K562 (cell line): ENCODE results near the gene NEDD4. TPM values are rescaled to one million over a fixed set of nuclear protein-coding genes. Genes with fewer than 3 reads are reported as not detected.

Source experiments
- ATAC-seq: fragments of 200-7000 bp; cut with Tn5 transposase; 3 replicates; pipeline ENCODE4 v1.9.1; 2020; ENCODE audit warnings: moderate library complexity
- BruUV-seq: library from RNA; stranded (reverse); fragments of 400-500 nt; replicated peaks from 2 replicates; lab custom pipeline; 2021; lab: Mats Ljungman, UMichigan
- CTCF ChIA-PET: fragments of 300-600 bp; formaldehyde crosslinking; extraction: SDS; loops from one replicate; lab custom pipeline; 2021; ENCODE audit warnings: low intra/inter-chr PET ratio; lab: Yijun Ruan, JAX
- POLR2A ChIA-PET: fragments of 300-600, 350-650 bp; sonication (Branson Sonifier 250); formaldehyde crosslinking; extraction: SDS; loops from one replicate; lab custom pipeline; 2021; ENCODE audit warnings: antibody characterized with exemption, inconsistent platforms; lab: Yijun Ruan, JAX
- DNase-seq, 4 experiments: peaks; one replicate each; pipeline versions ENCODE4 v3.0.0 to v3.0.0-alpha.2; 2011 to 2018; ENCODE audit warnings: low spot score in 3 of 4, mixed read lengths in 3 of 4; ENCODE audit errors: extremely low read depth in 1 of 4
- FAIRE-seq: peaks from 2 replicates; lab custom pipeline; 2011; peaks lifted over from hg19 to GRCh38; lab: Jason Lieb, UNC
- H2AFZ ChIP-seq: 2 replicates; pipeline ENCODE4 v1.6.0; 2011; ENCODE audit warnings: low read depth, low read length, control low read depth, inconsistent platforms
- H3K27ac ChIP-seq: fragments of 200-600 bp; 3 replicates; pipeline ENCODE4 v1.8.0; 2011; ENCODE audit warnings: low read depth, mild to moderate bottlenecking, control low read depth, inconsistent platforms, low read length, moderate library complexity, mixed read lengths; ENCODE audit errors: extremely low read depth
- H3K27me3 ChIP-seq, 2 experiments: fragments of 300-600 bp in 1 of 2; 2 replicates in 1 of 2; 3 replicates in 1 of 2; pipeline versions ENCODE4 v1.6.0 to v1.8.0; 2011; ENCODE audit warnings: inconsistent platforms in 2 of 2, low read length in 2 of 2, mild to moderate bottlenecking in 1 of 2, mixed read lengths in 1 of 2, moderate library complexity in 1 of 2; ENCODE audit not compliant: control insufficient read depth in 2 of 2, insufficient read depth in 2 of 2
- H3K36me3 ChIP-seq: fragments of 300-600 bp; 3 replicates; pipeline ENCODE4 v1.8.0; 2011; ENCODE audit warnings: mild to moderate bottlenecking, low read length, inconsistent platforms; ENCODE audit not compliant: control insufficient read depth, insufficient read depth
- H3K4me1 ChIP-seq, 2 experiments: fragments of 200-600 bp in 1 of 2; replicated peaks in 1 of 2; 2 replicates in 1 of 2; 3 replicates in 1 of 2; pipeline versions ENCODE4 v1.5.1 to v1.8.0; 2011; ENCODE audit warnings: inconsistent platforms in 2 of 2, low read length in 2 of 2, mild to moderate bottlenecking in 1 of 2, mixed read lengths in 1 of 2, moderate library complexity in 1 of 2; ENCODE audit not compliant: control insufficient read depth in 2 of 2, insufficient read depth in 2 of 2
- H3K4me2 ChIP-seq: 2 replicates; pipeline ENCODE4 v1.6.1; 2011; ENCODE audit warnings: low read length, control low read depth, inconsistent platforms, mixed read lengths; ENCODE audit not compliant: insufficient read depth
- H3K4me3 ChIP-seq: fragments of 200-600 bp; sonication (generic), shearing (Covaris generic); 2 replicates; pipeline ENCODE4 v1.5.1; 2016; ENCODE audit warnings: control low read depth, inconsistent platforms
- H3K79me2 ChIP-seq: fragments of 200-600 bp; 3 replicates; pipeline ENCODE4 v1.8.0; 2011; ENCODE audit warnings: low read length, inconsistent platforms; ENCODE audit not compliant: control insufficient read depth, insufficient read depth
- H3K9ac ChIP-seq, 2 experiments: 2 replicates each; pipeline versions ENCODE4 v1.6.0 to v1.6.1; 2011; ENCODE audit warnings: low read depth in 2 of 2, low read length in 2 of 2, control low read depth in 1 of 2, inconsistent platforms in 1 of 2, mild to moderate bottlenecking in 1 of 2, mixed read lengths in 1 of 2; ENCODE audit not compliant: insufficient read depth in 1 of 2
- H3K9me1 ChIP-seq: one replicate; pipeline ENCODE4 v1.6.0; 2011; ENCODE audit warnings: inconsistent platforms, mild to moderate bottlenecking, low read length, moderate library complexity; ENCODE audit not compliant: control insufficient read depth, insufficient read depth
- H3K9me3 ChIP-seq: replicated peaks from 2 replicates; pipeline ENCODE4 v1.5.1; 2011; ENCODE audit warnings: low read depth, low read length, inconsistent platforms; ENCODE audit not compliant: control insufficient read depth, insufficient read depth
- H4K20me1 ChIP-seq: replicated peaks from 2 replicates; pipeline ENCODE4 v1.6.1; 2011; ENCODE audit warnings: low read length, inconsistent platforms, mixed read lengths; ENCODE audit not compliant: control insufficient read depth, insufficient read depth
- E2F6 ChIP-seq, 2 experiments: IDR thresholded peaks; 2 replicates each; pipeline ENCODE4 v1.6.1; 2011; ENCODE audit warnings: borderline replicate concordance in 1 of 2, control low read depth in 1 of 2, low read depth in 1 of 2, low read length in 1 of 2, mild to moderate bottlenecking in 1 of 2, mixed read lengths in 1 of 2, moderate library complexity in 1 of 2; ENCODE audit not compliant: insufficient read depth in 1 of 2, insufficient read length in 1 of 2, poor library complexity in 1 of 2, severe bottlenecking in 1 of 2; ENCODE audit errors: extremely low read depth in 1 of 2
- KLF13 ChIP-seq: fragments of 450-650 bp; IDR thresholded peaks from 2 replicates; pipeline ENCODE4 v1.6.1; 2016; ENCODE audit warnings: missing genetic modification characterization, low read depth, mild to moderate bottlenecking, missing compliant biosample characterization, moderate library complexity, borderline replicate concordance
- MAFG ChIP-seq: fragments of 450-650 bp; conservative IDR thresholded peaks from 2 replicates; pipeline ENCODE4 v1.6.1; 2016; ENCODE audit warnings: missing genetic modification characterization, missing compliant biosample characterization
- NFATC3 ChIP-seq: fragments of 450-650 bp; IDR thresholded peaks from 2 replicates; pipeline ENCODE4 v1.6.1; 2017; ENCODE audit warnings: mild to moderate bottlenecking
- STAG1 ChIP-seq: sonication (generic); formaldehyde crosslinking; IDR thresholded peaks from 2 replicates; pipeline ENCODE4 v1.5.0; 2020; ENCODE audit warnings: missing genetic modification reagents, borderline replicate concordance
- TFE3 ChIP-seq: fragments of 450-650 bp; formaldehyde crosslinking; IDR thresholded peaks from 2 replicates; pipeline ENCODE4 v1.4.0; 2020; ENCODE audit warnings: mild to moderate bottlenecking, mixed read lengths
- THRB ChIP-seq: fragments of 450-650 bp; formaldehyde crosslinking; conservative IDR thresholded peaks from 2 replicates; pipeline ENCODE4 v1.4.0; 2022; ENCODE audit warnings: mild to moderate bottlenecking, missing genetic modification characterization
- ZNF3 ChIP-seq: fragments of 250-450 bp; sonication (Bioruptor Pico); IDR thresholded peaks from 2 replicates; pipeline ENCODE4 v1.5.0; 2021; ENCODE audit warnings: mild to moderate bottlenecking, moderate library complexity
- ZNF589 ChIP-seq: fragments of 200-800 bp; sonication (Bioruptor generic); IDR thresholded peaks from 2 replicates; pipeline ENCODE4 v1.6.1; 2016; ENCODE audit warnings: low read depth, missing genetic modification characterization, missing compliant biosample characterization
- WGBS: fragments of 100-300 bp; shearing (Covaris generic); methylation state at CpG from one replicate; pipeline ENCODE4 v1.1.6; 2016; ENCODE audit warnings: low coverage, mixed read lengths; ENCODE audit not compliant: insufficient coverage; ENCODE audit errors: missing lambda C conversion rate; 5-methylcytosine and 5-hydroxymethylcytosine counted together
- in situ Hi-C: fragments of 300-500 bp; cut with MboI; formaldehyde crosslinking; loops from 4 replicates; pipeline ENCODE4 v1.15.0; 2018; ENCODE audit warnings: inconsistent platforms, mixed read lengths
- intact Hi-C: fragments of 100-400 bp; cut with micrococcal nuclease; formaldehyde crosslinking; loops from 2 replicates; pipeline ENCODE4 v1.14.2; 2022
- polyA plus RNA-seq, 8 experiments: library from polyadenylated mRNA; depleted of rRNA in 4 of 8; stranded (reverse) in 5 of 8; unstranded in 3 of 8; fragments of >200 nt; fragmentation: Nextera tagmentation in 2 of 8; fragmentation: Illumina TruSeq in 1 of 8; extraction: Ambion mirVana in 2 of 8; extraction: Trizol in 1 of 8; gene quantifications; 2 replicates each; pipeline versions ENCODE4 v1.2.1 to v1.2.3, GENCODE V29; 2011 to 2014; ENCODE audit warnings: inconsistent platforms in 1 of 8, missing spikeins in 1 of 8
- total RNA-seq, 7 experiments: library from RNA; depleted of rRNA in 6 of 7; stranded (reverse); fragments of >200 nt in 6 of 7; fragmentation: Illumina TruSeq in 2 of 7; extraction: Trizol in 2 of 7; gene quantifications; 2 replicates each; pipeline versions ENCODE4 v1.2.1 to v1.2.3, GENCODE V29; 2011 to 2021; ENCODE audit warnings: low replicate concordance in 1 of 7
- TF ChIP-seq, protein P1 (sequence below): fragments of 250-450 bp; sonication (Bioruptor Pico); IDR thresholded peaks from 2 replicates; pipeline ENCODE4 v1.5.0; 2021; ENCODE audit warnings: mild to moderate bottlenecking, borderline replicate concordance

Gene NEDD4
- total and polyA plus RNA-seq, 9 of the 15 experiments (the other 6 are each of a cell fraction or from before 2014, with no cell fraction given), result 7.2 to 23.7 (median 17.3) TPM

DNA sequence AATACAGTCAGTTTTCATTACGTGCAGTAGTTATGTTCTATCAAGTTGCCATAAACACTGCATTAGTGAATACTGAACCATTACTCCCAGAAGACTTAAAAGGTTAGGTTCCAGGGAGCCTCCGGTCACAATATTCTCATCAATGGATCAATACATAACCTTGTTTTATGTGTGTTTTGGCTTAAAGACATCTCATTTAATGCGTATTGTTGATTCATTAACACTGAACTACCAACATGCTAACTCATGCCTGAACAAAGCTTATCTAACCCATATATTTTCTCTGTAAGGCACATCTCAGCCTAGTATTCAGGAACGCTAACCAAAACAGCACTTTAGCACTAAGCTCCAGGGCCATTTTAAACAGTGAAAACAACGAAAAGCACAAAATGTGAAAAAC is 24.1 kb upstream of the NEDD4 start (continued):
- no peak for TF ChIP-seq NFATC3
- TF ChIP-seq STAG1, result no peak
- peak; percentile 56 for TF ChIP-seq MAFG (tag)

DNA sequence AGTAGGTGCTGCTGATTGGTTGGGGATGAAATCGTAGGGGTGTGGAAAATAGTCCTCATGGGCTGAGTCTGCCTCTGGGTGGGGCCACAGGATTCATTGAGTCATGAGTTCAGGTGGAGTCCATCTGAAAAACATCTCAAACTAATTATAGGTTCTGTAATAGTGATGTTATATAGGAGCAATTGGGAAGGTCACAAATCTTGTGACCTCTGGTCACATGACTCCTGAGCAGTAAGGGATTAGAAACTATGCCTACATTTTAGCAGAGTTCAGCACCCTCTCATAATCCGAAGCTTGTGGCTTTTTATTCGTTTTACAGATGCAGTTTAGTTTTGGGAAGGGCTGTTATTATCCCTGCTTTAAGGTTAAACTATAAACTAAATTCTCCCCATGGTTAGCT is 22.9 kb upstream of the NEDD4 start:
- POLR2A ChIA-PET, result no interaction called here
- no peaks in the 10 kb centered on the region for H3K36me3 ChIP-seq
- no peak overlapping the region for H3K4me2 ChIP-seq
- no peaks in the 10 kb centered on the region; the same call in none of the 2 replicates for H3K9me3 ChIP-seq
- no peak overlapping the region for H2AFZ ChIP-seq
- H3K4me1 ChIP-seq, result peaks cover 0 to 5% of the 10 kb centered on the region in 2 experiments; a peak in 1 of 5 replicates
- BruUV-seq, result no TSS peak
- WGBS, result 4% methylated on average over 3 of the region's 3 CpGs
- H3K4me3 ChIP-seq, result no peak overlapping the region
- no peaks in the 10 kb centered on the region for H3K9me1 ChIP-seq
- H3K27me3 ChIP-seq, result no peaks in the 10 kb centered on the region; a peak in 1 of 5 replicates
- no peaks in the 10 kb centered on the region for H3K79me2 ChIP-seq
- TF ChIP-seq TFE3 (CRISPR knock-in tag) (peak; percentile 73), KLF13 (tag) (no peak), THRB (CRISPR knock-in tag) (no peak), STAG1 (no peak), E2F6 (IDR thresholded peaks at IDR 0.05; ENCODE audit: borderline replicate concordance in 1 of 2, extremely low read depth in 1 of 2, insufficient read depth in 1 of 2, insufficient read length in 1 of 2, low read depth in 1 of 2, low read length in 1 of 2, poor library complexity in 1 of 2, severe bottlenecking in 1 of 2) (no peak), ZNF3 (CRISPR knock-in tag) (no peak), ZNF589 (CRISPR knock-in tag) (peak; percentile 18; the same call in 1 of the 2 replicates)
- TF ChIP-seq, protein P1, sequence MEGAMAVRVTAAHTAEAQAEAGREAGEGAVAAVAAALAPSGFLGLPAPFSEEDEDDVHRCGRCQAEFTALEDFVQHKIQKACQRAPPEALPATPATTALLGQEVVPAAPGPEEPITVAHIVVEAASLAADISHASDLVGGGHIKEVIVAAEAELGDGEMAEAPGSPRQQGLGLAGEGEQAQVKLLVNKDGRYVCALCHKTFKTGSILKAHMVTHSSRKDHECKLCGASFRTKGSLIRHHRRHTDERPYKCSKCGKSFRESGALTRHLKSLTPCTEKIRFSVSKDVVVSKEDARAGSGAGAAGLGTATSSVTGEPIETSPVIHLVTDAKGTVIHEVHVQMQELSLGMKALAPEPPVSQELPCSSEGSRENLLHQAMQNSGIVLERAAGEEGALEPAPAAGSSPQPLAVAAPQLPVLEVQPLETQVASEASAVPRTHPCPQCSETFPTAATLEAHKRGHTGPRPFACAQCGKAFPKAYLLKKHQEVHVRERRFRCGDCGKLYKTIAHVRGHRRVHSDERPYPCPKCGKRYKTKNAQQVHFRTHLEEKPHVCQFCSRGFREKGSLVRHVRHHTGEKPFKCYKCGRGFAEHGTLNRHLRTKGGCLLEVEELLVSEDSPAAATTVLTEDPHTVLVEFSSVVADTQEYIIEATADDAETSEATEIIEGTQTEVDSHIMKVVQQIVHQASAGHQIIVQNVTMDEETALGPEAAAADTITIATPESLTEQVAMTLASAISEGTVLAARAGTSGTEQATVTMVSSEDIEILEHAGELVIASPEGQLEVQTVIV (CRISPR knock-in tag), result no peak
- H3K27ac ChIP-seq, result no peak overlapping the region
- no peak for ATAC-seq
- CTCF ChIA-PET, result no interaction called here
- no peaks in the 10 kb centered on the region for H4K20me1 ChIP-seq
- in situ Hi-C loops, result no loop called here
- FAIRE-seq, result no peak
- DNase-seq, result no peak
- intact Hi-C loops, result no loop called here
- no peak overlapping the region for H3K9ac ChIP-seq
